ENCODE results near the gene SELENOW. TPM values are rescaled to one million over a fixed set of nuclear protein-coding genes. Genes with fewer than 3 reads are reported as not detected.

SELENOW gene
- total and polyA plus RNA-seq, 2 of the 8 experiments (the other 6 are each of a cell fraction or from before 2014, with no cell fraction given) = 371 to 588 TPM

DNA sequence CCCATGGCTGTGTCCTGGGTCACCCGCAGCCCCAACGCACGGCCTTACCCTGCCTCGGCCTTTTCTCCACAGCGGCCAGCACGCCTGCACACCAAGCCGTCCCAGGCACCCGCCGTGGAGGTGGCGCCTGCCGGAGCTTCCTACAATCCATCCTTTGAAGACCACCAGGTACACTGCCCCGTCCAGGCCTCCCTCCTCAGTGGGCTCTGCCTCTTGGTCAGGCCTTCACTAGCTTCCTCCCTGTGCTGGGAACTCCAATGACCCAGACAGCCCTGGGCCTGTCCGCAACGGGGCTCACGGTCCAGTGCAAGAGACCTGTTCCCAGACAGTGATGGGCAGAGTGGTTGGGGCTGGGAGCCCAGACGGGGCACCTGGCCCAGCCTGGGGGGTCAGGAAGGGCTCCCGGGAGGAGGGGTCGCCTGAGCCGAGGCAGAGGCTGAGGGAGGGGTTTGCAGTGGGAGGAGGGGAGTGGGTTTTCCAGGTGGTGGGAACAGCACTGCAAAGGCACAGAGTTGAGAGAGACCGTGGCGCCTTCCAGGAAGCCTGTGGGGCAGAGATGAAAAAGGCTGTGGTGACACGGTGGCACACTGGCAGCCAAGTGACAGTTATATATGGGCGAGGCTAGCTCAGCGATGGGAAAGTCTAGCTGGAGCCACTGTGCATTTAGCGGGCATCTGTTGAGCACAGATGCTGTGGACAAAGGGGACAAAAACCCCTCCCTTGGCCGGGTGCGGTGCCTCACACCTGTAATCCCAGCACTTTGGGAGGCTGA, 25.9 kb upstream of the SELENOW start (continued):
- TF ChIP-seq, protein P1, sequence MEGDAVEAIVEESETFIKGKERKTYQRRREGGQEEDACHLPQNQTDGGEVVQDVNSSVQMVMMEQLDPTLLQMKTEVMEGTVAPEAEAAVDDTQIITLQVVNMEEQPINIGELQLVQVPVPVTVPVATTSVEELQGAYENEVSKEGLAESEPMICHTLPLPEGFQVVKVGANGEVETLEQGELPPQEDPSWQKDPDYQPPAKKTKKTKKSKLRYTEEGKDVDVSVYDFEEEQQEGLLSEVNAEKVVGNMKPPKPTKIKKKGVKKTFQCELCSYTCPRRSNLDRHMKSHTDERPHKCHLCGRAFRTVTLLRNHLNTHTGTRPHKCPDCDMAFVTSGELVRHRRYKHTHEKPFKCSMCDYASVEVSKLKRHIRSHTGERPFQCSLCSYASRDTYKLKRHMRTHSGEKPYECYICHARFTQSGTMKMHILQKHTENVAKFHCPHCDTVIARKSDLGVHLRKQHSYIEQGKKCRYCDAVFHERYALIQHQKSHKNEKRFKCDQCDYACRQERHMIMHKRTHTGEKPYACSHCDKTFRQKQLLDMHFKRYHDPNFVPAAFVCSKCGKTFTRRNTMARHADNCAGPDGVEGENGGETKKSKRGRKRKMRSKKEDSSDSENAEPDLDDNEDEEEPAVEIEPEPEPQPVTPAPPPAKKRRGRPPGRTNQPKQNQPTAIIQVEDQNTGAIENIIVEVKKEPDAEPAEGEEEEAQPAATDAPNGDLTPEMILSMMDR (IDR thresholded peaks at IDR 0.05; ENCODE audit: control extremely low read depth in 1 of 3, insufficient read depth in 1 of 3, low read depth in 1 of 3, low read length in 3 of 3) = no peak

Data from H1 (cell line).